GM23338 (cell line): Measurements from ENCODE around the gene KRT7. TPM values are rescaled to one million over a fixed set of nuclear protein-coding genes. Genes with fewer than 3 reads are reported as not detected.

ENCODE experiments used
- ATAC-seq: fragments of 200-7000 bp; cut with Tn5 transposase; 3 replicates; pipeline ENCODE4 v1.9.1; 2020
- DNase-seq: peaks from one replicate; pipeline ENCODE4 v3.0.0-alpha.2; 2015; ENCODE audit warnings: low spot score
- H2AFZ ChIP-seq: fragments of 200-600 bp; sonication (generic); 2 replicates; pipeline ENCODE4 v1.8.0; 2016; ENCODE audit warnings: antibody characterized with exemption, mild to moderate bottlenecking, moderate library complexity
- H3F3A ChIP-seq: fragments of 200-600 bp; sonication (generic); replicated peaks from 2 replicates; pipeline ENCODE4 v1.8.0; 2017; ENCODE audit warnings: antibody characterized with exemption, mixed run types, low read depth
- H3K27ac ChIP-seq: fragments of 200-600 bp; sonication (generic); 2 replicates; pipeline ENCODE4 v1.6.1; 2016; ENCODE audit warnings: low read depth
- H3K27me3 ChIP-seq: fragments of 200-600 bp; sonication (generic); 2 replicates; pipeline ENCODE4 v1.8.0; 2016; ENCODE audit warnings: mild to moderate bottlenecking, mixed run types, moderate library complexity; ENCODE audit not compliant: insufficient read depth
- H3K36me3 ChIP-seq: fragments of 200-600 bp; sonication (generic); 2 replicates; pipeline ENCODE4 v1.8.0; 2016; ENCODE audit warnings: mild to moderate bottlenecking; ENCODE audit not compliant: insufficient read depth
- H3K4me1 ChIP-seq: fragments of 200-600 bp; sonication (generic); 2 replicates; pipeline ENCODE4 v1.8.0; 2016; ENCODE audit warnings: mild to moderate bottlenecking, moderate library complexity; ENCODE audit not compliant: insufficient read depth
- H3K4me2 ChIP-seq: fragments of 200-600 bp; sonication (generic); 2 replicates; pipeline ENCODE4 v1.7.1; 2017; ENCODE audit warnings: mixed run types
- H3K4me3 ChIP-seq: fragments of 200-600 bp; sonication (generic); 2 replicates; pipeline ENCODE4 v1.6.1; 2016; ENCODE audit warnings: mixed run types
- H3K79me2 ChIP-seq: fragments of 200-600 bp; sonication (generic); replicated peaks from 2 replicates; pipeline ENCODE4 v1.8.0; 2017; ENCODE audit warnings: mild to moderate bottlenecking; ENCODE audit not compliant: insufficient read depth
- H3K9me2 ChIP-seq: fragments of 200-600 bp; sonication (generic); 2 replicates; pipeline ENCODE4 v1.8.0; 2017; ENCODE audit not compliant: insufficient read depth
- H4K20me1 ChIP-seq: fragments of 200-600 bp; sonication (generic); replicated peaks from 2 replicates; pipeline ENCODE4 v1.8.0; 2017; ENCODE audit warnings: mild to moderate bottlenecking; ENCODE audit not compliant: insufficient read depth
- H3K27ac Mint-ChIP-seq: 2 replicates; pipeline ENCODE4 v1.8.0; 2020; ENCODE audit warnings: inconsistent platforms, mild to moderate bottlenecking, moderate library complexity, mixed read lengths
- H3K27me3 Mint-ChIP-seq: 3 replicates; pipeline ENCODE4 v1.8.0; 2022; ENCODE audit warnings: low read depth, mild to moderate bottlenecking, moderate library complexity, mixed read lengths, inconsistent platforms; ENCODE audit not compliant: insufficient read depth, poor library complexity
- H3K36me3 Mint-ChIP-seq: 3 replicates; pipeline ENCODE4 v1.8.0; 2021; ENCODE audit warnings: low read depth, mild to moderate bottlenecking, inconsistent platforms, moderate library complexity, mixed read lengths
- H3K4me1 Mint-ChIP-seq: 3 replicates; pipeline ENCODE4 v1.8.0; 2020; ENCODE audit warnings: mild to moderate bottlenecking, inconsistent platforms, mixed read lengths
- H3K4me3 Mint-ChIP-seq: 3 replicates; pipeline ENCODE4 v1.8.0; 2021; ENCODE audit warnings: moderate library complexity, mild to moderate bottlenecking, inconsistent platforms, mixed read lengths
- H3K9me3 Mint-ChIP-seq: 3 replicates; pipeline ENCODE4 v1.8.0; 2020; ENCODE audit warnings: moderate library complexity, mild to moderate bottlenecking, inconsistent platforms, mixed read lengths
- CTCF ChIP-seq, 2 experiments: fragments of 200-600 bp in 1 of 2; sonication (generic) in 1 of 2; conservative IDR thresholded peaks; 2 replicates each; pipeline versions ENCODE4 v1.5.1 to v1.6.1; 2016 to 2017; ENCODE audit warnings: antibody characterized with exemption in 2 of 2, low read depth in 2 of 2, mild to moderate bottlenecking in 2 of 2, moderate library complexity in 1 of 2
- ZNF114 ChIP-seq: fragments of 250-450 bp; sonication (Bioruptor Pico); IDR thresholded peaks from 2 replicates; pipeline ENCODE4 v1.5.0; 2020; ENCODE audit warnings: mild to moderate bottlenecking, moderate library complexity
- ZNF331 ChIP-seq: fragments of 250-450 bp; sonication (Bioruptor Pico); IDR thresholded peaks from 2 replicates; pipeline ENCODE4 v1.5.0; 2020; ENCODE audit warnings: low read depth, mild to moderate bottlenecking, moderate library complexity
- polyA plus RNA-seq: library from polyadenylated mRNA; unstranded; fragments of >200 nt; fragmentation: Nextera tagmentation; extraction: Ambion mirVana; gene quantifications from 2 replicates; pipeline ENCODE4 v1.2.1, GENCODE V29; 2016
- total RNA-seq: library from RNA; depleted of rRNA; stranded (reverse); fragments of >200 nt; shearing (Covaris generic); gene quantifications from 2 replicates; pipeline ENCODE4 v1.2.3, GENCODE V29; 2014
- TF ChIP-seq, protein P1 (sequence below): IDR thresholded peaks from one replicate; pipeline ENCODE4 v1.6.1; 2018; ENCODE audit warnings: antibody characterized with exemption; ENCODE audit not compliant: unreplicated experiment
- TF ChIP-seq, protein P2 (sequence below): fragments of 250-450 bp; sonication (Bioruptor Pico); IDR thresholded peaks from 2 replicates; pipeline ENCODE4 v1.5.0; 2020; ENCODE audit warnings: mild to moderate bottlenecking, moderate library complexity

Gene KRT7
- total and polyA plus RNA-seq, 2 experiments from 2014 or later: 6.5 to 9.4 TPM

- H3K4me3 Mint-ChIP-seq: no peak overlapping the region
- Histone ChIP-seq H3K4me1 (no peaks in the 10 kb centered on the region), H3K9me2 (no peaks in the 10 kb centered on the region), H3K4me3 (no peak overlapping the region), H3F3A (no peaks in the 10 kb centered on the region), H3K27me3 (no peaks in the 10 kb centered on the region), H4K20me1 (no peaks in the 10 kb centered on the region), H2AFZ (no peak overlapping the region), H3K27ac (no peak overlapping the region), H3K79me2 (no peaks in the 10 kb centered on the region), H3K36me3 (no peaks in the 10 kb centered on the region), H3K4me2 (no peak overlapping the region)
- TF ChIP-seq ZNF331 (CRISPR knock-in tag) (no peak), ZNF114 (CRISPR knock-in tag) (no peak), CTCF (conservative IDR thresholded peaks at IDR 0.05; ENCODE audit: low read depth in 2 of 2) (peak; percentile 90 to 97)
- TF ChIP-seq, protein P1, sequence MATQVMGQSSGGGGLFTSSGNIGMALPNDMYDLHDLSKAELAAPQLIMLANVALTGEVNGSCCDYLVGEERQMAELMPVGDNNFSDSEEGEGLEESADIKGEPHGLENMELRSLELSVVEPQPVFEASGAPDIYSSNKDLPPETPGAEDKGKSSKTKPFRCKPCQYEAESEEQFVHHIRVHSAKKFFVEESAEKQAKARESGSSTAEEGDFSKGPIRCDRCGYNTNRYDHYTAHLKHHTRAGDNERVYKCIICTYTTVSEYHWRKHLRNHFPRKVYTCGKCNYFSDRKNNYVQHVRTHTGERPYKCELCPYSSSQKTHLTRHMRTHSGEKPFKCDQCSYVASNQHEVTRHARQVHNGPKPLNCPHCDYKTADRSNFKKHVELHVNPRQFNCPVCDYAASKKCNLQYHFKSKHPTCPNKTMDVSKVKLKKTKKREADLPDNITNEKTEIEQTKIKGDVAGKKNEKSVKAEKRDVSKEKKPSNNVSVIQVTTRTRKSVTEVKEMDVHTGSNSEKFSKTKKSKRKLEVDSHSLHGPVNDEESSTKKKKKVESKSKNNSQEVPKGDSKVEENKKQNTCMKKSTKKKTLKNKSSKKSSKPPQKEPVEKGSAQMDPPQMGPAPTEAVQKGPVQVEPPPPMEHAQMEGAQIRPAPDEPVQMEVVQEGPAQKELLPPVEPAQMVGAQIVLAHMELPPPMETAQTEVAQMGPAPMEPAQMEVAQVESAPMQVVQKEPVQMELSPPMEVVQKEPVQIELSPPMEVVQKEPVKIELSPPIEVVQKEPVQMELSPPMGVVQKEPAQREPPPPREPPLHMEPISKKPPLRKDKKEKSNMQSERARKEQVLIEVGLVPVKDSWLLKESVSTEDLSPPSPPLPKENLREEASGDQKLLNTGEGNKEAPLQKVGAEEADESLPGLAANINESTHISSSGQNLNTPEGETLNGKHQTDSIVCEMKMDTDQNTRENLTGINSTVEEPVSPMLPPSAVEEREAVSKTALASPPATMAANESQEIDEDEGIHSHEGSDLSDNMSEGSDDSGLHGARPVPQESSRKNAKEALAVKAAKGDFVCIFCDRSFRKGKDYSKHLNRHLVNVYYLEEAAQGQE: no peak
- TF ChIP-seq, protein P2, sequence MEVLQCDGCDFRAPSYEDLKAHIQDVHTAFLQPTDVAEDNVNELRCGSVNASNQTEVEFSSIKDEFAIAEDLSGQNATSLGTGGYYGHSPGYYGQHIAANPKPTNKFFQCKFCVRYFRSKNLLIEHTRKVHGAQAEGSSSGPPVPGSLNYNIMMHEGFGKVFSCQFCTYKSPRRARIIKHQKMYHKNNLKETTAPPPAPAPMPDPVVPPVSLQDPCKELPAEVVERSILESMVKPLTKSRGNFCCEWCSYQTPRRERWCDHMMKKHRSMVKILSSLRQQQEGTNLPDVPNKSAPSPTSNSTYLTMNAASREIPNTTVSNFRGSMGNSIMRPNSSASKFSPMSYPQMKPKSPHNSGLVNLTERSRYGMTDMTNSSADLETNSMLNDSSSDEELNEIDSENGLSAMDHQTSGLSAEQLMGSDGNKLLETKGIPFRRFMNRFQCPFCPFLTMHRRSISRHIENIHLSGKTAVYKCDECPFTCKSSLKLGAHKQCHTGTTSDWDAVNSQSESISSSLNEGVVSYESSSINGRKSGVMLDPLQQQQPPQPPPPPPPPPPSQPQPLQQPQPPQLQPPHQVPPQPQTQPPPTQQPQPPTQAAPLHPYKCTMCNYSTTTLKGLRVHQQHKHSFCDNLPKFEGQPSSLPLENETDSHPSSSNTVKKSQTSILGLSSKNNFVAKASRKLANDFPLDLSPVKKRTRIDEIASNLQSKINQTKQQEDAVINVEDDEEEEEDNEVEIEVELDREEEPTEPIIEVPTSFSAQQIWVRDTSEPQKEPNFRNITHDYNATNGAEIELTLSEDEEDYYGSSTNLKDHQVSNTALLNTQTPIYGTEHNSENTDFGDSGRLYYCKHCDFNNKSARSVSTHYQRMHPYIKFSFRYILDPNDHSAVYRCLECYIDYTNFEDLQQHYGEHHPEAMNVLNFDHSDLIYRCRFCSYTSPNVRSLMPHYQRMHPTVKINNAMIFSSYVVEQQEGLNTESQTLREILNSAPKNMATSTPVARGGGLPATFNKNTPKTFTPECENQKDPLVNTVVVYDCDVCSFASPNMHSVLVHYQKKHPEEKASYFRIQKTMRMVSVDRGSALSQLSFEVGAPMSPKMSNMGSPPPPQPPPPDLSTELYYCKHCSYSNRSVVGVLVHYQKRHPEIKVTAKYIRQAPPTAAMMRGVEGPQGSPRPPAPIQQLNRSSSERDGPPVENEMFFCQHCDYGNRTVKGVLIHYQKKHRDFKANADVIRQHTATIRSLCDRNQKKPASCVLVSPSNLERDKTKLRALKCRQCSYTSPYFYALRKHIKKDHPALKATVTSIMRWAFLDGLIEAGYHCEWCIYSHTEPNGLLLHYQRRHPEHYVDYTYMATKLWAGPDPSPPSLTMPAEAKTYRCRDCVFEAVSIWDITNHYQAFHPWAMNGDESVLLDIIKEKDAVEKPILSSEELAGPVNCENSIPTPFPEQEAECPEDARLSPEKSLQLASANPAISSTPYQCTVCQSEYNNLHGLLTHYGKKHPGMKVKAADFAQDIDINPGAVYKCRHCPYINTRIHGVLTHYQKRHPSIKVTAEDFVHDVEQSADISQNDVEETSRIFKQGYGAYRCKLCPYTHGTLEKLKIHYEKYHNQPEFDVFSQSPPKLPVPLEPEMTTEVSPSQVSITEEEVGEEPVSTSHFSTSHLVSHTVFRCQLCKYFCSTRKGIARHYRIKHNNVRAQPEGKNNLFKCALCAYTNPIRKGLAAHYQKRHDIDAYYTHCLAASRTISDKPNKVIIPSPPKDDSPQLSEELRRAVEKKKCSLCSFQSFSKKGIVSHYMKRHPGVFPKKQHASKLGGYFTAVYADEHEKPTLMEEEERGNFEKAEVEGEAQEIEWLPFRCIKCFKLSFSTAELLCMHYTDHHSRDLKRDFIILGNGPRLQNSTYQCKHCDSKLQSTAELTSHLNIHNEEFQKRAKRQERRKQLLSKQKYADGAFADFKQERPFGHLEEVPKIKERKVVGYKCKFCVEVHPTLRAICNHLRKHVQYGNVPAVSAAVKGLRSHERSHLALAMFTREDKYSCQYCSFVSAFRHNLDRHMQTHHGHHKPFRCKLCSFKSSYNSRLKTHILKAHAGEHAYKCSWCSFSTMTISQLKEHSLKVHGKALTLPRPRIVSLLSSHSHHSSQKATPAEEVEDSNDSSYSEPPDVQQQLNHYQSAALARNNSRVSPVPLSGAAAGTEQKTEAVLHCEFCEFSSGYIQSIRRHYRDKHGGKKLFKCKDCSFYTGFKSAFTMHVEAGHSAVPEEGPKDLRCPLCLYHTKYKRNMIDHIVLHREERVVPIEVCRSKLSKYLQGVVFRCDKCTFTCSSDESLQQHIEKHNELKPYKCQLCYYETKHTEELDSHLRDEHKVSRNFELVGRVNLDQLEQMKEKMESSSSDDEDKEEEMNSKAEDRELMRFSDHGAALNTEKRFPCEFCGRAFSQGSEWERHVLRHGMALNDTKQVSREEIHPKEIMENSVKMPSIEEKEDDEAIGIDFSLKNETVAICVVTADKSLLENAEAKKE (CRISPR knock-in tag): no peak
- peak; percentile 87 for DNase-seq
- peak; percentile 89 for ATAC-seq
- no peaks in the 10 kb centered on the region for H3K36me3 Mint-ChIP-seq
- peaks cover 11% of the 10 kb centered on the region for H3K27me3 Mint-ChIP-seq
- H3K27ac Mint-ChIP-seq: no peak overlapping the region
- H3K4me1 Mint-ChIP-seq: peaks cover 9% of the 10 kb centered on the region; the same call in 2 of the 3 replicates
- no peaks in the 10 kb centered on the region; the same call in 2 of the 3 replicates for H3K9me3 Mint-ChIP-seq
These were observed 19.3 kb upstream of the KRT7 start for GRCh38 chr12:52213564-52214420.
